SHP77 (cell line): ENCODE results near the gene PEX10.
A peak's percentile ranks its signal among the peaks of the same experiment; 100 is the strongest.
"Not testable (repeated sequence)": the region's sequence is repeated elsewhere in the genome, so short reads cannot be mapped to it uniquely, and the experiment has no call there.

Experiments
- DNase-seq, 2 experiments: peaks; one replicate each; lab custom pipeline; 2025; lab: John Stamatoyannopoulos, UW

The PEX10 gene

GRCh38 chr1:2412395-2412772 is at the start of gene PEX10:
PEX10 (minus strand) TSS chr1:2412564; CDS start chr1:2412502, 62 bp downstream.
- peak; percentile 88 to 93 for DNase-seq

GRCh38 chr1:2460996-2461751 is 48.8 kb upstream of the PEX10 start:
- DNase-seq = no peak

DNA sequence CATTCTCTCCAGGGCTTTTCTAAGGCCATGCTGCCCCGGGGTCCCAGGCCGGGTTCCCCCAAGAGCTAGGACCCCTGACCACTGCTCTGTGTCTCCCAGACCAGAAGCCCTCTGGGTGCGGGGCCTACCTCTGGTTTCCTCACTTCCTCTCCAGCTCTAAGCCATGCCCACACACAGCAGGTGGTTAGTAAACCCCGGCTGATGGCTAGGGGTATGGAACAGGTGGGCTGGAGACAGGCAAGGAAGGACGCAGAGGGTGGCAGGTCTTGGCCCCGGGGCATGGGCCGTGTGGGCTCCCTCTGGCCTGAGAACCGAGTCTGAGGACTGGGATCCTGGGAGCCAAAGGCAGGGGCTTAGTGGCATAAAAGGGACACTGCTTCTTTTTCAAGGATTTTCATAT is 47.8 kb upstream of the PEX10 start:
- no peak for DNase-seq

- DNase-seq = no peak
Observed at GRCh38 chr1:2459757-2460156, 47.4 kb upstream of the PEX10 start.

- not testable (repeated sequence) for DNase-seq
Observed at GRCh38 chr1:2459102-2459753, 46.9 kb upstream of the PEX10 start.

- no peak for DNase-seq
Observed at GRCh38 chr1:2458687-2459086, 46.3 kb upstream of the PEX10 start.

- DNase-seq = no peak
Observed at GRCh38 chr1:2457444-2457843, 45.1 kb upstream of the PEX10 start.

DNA sequence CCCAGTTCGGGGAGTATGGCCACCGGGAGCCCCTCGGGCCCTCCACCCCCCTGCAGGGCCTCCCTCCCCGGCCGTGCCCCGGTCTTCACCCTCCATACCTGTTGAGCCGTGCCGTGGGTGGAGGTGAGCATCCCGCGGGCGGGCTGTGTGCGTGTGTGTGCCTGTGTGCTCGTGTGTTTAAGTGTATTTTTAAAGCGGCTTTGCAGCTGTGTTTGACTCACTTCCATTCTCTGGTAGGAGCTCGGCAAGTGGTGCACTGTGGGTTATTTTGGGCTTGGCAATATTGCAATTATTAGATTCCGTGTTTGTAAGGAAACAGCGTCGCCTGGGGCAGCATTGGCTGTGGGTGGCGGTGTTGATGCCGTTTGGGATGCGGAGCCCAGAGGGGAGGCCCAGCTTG is 43.4 kb upstream of the PEX10 start:
- no peak for DNase-seq

GRCh38 chr1:2454227-2454626 is 41.9 kb upstream of the PEX10 start:
- DNase-seq = no peak

DNA sequence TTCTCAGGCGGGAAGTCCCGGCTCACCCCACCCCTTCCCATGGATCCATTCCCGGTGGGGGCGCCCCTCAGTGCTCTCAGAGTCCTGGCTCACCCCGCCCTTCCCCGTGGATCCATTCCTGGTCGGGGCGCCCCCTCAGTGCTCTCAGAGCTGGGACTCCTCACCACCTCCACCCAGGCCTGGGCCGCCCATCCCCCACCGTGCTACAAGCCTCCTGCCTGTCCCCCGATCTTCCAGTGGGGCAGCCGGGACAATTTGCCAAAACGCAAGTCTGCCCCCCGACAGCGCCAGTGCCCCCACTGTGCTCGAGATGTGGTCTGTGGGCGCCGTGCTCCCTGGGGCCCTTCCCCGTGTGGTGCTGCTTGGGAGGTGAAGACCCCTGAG is 40.6 kb upstream of the PEX10 start:
- DNase-seq = no peak

DNA sequence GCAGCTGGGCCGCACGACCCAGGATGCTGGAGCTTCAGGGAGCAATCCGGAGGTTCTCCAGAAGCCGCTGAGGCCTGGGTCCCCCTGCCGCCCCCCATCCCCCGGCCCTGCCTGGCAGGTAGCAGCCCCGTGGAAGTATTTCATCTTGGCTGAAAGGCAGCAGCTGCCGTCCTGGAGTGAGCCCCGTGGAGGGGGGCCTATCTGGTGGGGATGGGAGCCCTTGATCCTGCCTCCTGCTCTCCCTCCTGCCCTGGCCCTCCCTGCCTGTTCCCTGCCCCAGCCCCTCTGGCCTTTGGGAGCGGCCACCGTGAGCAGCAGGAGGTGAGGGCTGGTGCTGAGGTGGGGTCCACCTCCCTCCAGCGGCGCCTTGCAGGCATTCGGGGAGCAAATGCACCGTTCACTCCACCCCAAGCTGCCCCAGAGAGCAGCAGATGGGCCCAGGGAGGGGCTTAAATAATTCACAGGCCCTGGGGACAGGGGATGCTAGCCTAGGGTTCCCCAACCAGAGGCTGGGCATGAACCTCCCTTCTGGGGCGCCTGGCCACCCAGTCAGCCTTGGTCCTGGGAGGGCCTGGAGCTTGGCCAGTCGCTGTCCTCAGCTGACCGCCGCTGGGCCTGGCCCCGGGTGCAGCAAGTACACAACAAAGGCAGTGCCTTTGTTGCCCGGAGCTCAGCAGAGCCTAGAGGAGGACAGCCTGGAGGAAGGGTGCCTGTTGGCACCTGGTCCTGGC is 40.0 kb upstream of the PEX10 start:
- DNase-seq = no peak

GRCh38 chr1:2451741-2452140 is 39.4 kb upstream of the PEX10 start:
- DNase-seq = no peak

DNA sequence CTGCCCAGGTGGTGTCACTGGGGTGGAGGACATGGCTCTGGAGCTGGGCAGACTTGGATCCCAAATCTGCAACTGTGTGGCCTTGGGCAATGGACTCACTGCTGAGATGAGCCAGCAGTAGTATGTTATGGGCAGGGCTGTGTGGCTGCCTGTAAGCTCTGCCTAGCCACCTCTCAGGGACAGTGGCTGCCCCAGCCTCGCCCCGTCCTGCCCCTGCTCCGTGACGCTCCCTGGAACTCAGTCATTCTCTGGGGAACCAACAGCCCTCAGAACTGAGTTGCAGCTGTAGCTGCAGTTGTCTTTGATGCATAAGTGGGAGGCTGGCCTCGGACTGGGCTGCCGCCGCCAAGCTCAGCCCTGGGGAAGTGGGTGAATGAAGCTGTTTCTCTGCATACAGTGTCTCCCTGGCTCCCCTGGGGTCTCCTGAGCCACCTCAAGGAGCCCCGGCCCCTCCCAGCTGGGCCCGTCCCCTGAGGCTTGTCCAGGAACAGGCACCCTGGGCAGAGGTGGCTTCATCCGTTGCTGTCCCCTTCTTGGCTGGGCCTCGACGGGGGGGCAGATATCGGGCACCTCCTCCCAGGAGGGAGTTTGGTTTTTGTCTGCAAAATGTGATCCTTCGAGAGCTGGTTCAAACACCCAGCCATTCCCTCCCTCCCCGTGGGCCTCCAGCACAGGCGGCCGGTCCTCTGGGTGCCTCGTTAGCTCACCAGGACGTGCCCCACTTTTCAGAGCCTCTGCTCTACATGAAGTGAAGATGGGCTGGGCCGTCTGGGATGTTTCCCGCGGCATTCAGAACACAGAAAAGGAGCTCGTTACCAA is 37.5 kb upstream of the PEX10 start:
- no peak for DNase-seq

- DNase-seq = peak; percentile 55 to 76
Observed at GRCh38 chr1:2448098-2448445, 35.7 kb upstream of the PEX10 start.

- DNase-seq = no peak
Observed at GRCh38 chr1:2447276-2448097, 35.1 kb upstream of the PEX10 start.

GRCh38 chr1:2446861-2447260 is 34.5 kb upstream of the PEX10 start:
- DNase-seq = no peak

DNA sequence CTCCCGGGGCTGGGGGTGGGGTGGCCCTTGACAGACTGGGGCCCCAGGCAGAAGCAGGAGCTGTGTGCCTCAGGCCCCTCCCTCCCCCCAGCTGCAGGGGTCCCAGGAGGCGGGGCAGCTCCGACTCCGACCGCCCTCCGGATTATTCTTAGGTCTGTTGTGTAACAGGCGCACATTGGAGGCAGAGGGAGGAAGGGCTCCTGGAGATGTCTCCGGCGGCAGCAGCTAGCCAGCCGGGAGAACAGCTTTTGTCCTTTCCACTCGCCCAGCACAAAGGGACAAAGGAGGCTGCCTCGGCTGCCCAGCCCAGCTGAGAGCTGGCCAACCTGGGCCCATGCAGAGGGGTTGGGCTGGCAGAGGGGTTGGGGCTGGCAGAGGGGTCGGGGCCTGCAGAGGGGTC is 34.0 kb upstream of the PEX10 start:
- no peak for DNase-seq

- no peak for DNase-seq
Observed at GRCh38 chr1:2445823-2446215, 33.5 kb upstream of the PEX10 start.

DNA sequence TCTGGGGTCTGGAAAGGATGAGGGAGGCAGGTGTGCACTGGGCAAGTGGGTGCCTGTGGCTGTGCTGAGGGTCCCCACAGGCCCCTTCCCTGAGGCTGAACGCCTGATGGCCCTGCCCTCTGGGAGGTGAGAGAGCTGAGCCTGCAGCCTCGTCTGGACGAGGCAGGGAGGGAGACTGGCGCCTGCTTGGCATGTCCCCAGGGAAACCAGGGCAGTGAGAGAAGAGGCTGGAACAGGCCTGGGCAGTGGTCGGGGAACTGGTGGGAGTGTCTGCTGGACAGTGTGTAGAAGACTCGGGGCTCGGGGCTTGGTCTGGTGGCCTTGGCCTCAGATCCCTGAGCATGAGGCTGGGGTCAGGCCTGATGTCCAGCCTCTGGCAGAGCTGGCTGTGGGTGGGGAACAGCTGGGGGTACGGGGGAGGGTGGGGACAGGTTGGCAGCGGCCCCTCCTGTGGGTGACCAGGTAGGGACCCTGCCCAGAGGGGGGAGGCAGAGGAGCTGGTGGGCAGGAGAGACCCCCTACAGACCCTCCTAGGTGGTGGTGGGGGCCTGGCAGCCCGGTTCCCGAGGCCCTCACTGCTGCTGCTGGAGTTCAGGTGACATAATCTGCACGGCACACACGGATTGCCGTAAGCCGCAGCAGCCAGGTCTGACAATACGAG is 32.9 kb upstream of the PEX10 start:
- no peak for DNase-seq

DNA sequence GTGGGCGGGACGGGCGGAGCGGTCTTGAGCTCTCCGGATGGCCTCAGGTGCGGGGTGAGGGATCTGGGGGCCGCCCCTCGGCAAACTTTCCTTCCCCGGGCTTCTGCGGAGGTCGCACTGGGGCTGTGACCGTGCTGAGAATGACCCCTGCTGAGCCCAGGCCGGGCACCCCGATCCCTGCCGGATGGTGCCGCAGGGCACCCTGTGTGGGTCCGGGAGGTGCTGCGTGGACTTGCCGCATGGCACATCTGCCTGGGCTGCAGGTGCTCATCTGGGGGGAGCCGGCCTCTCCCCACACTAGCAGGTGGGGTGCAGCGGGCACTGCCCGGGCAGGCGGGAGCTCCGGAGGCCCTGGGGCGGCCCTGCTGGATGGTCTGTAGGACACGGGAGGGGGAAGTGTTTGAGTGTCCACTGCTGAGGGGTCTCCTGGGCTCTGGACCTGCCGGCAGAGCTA is 31.8 kb upstream of the PEX10 start:
- no peak for DNase-seq
